Glutamatergic neuron (in vitro differentiated cells): ENCODE measurements around the gene MCM6. TPM values are rescaled to one million over a fixed set of nuclear protein-coding genes. Genes with fewer than 3 reads are reported as not detected.

ENCODE experiments used
- DNase-seq: peaks from one replicate; pipeline ENCODE4 v3.0.0; 2022
- H3K27ac Mint-ChIP-seq: one replicate; pipeline ENCODE4 v1.8.0; 2020; ENCODE audit warnings: mild to moderate bottlenecking, mixed read lengths, inconsistent platforms; ENCODE audit not compliant: unreplicated experiment
- H3K27me3 Mint-ChIP-seq: one replicate; pipeline ENCODE4 v1.8.0; 2020; ENCODE audit warnings: mild to moderate bottlenecking, moderate library complexity, mixed read lengths, inconsistent platforms; ENCODE audit not compliant: unreplicated experiment
- H3K36me3 Mint-ChIP-seq: one replicate; pipeline ENCODE4 v1.8.0; 2020; ENCODE audit warnings: mild to moderate bottlenecking, mixed read lengths, inconsistent platforms; ENCODE audit not compliant: unreplicated experiment
- H3K4me1 Mint-ChIP-seq: one replicate; pipeline ENCODE4 v1.8.0; 2020; ENCODE audit warnings: mild to moderate bottlenecking, low read depth, mixed read lengths, inconsistent platforms; ENCODE audit not compliant: unreplicated experiment
- H3K4me3 Mint-ChIP-seq: one replicate; pipeline ENCODE4 v1.8.0; 2020; ENCODE audit warnings: mild to moderate bottlenecking, mixed read lengths, inconsistent platforms; ENCODE audit not compliant: unreplicated experiment
- H3K9me3 Mint-ChIP-seq: one replicate; pipeline ENCODE4 v1.8.0; 2020; ENCODE audit warnings: mild to moderate bottlenecking, moderate library complexity, mixed read lengths, inconsistent platforms; ENCODE audit not compliant: unreplicated experiment
- CTCF ChIP-seq: fragments of 200-600 bp; sonication (generic); IDR thresholded peaks from one replicate; pipeline ENCODE4 v1.5.0; 2021; ENCODE audit not compliant: partially characterized antibody, unreplicated experiment
- total RNA-seq: library from RNA; stranded (reverse); fragmentation: NEBNext Ultra II Directional; extraction: Animal tissue kit (Norgen Biotek cat#: 25700); gene quantifications from one replicate; pipeline ENCODE4 v1.2.1, GENCODE V29; 2021; ENCODE audit not compliant: unreplicated experiment

MCM6 gene
- total RNA-seq, 1 donor from 2014 or later, result 11.7 TPM

GRCh38 chr2:135832891-135833290 is 43.4 kb downstream of the MCM6 start:
- Mint-ChIP-seq H3K27ac (no peak overlapping the region), H3K4me3 (no peak overlapping the region), H3K9me3 (peaks cover 2% of the 10 kb centered on the region), H3K27me3 (peaks cover 3% of the 10 kb centered on the region), H3K4me1 (peaks cover 13% of the 10 kb centered on the region), H3K36me3 (no peaks in the 10 kb centered on the region)
- no peak for TF ChIP-seq CTCF
- no peak for DNase-seq

GRCh38 chr2:135831180-135831812 is 44.9 kb downstream of the MCM6 start:
- H3K27ac Mint-ChIP-seq, result no peak overlapping the region
- peaks cover 3% of the 10 kb centered on the region for H3K27me3 Mint-ChIP-seq
- TF ChIP-seq CTCF, result no peak
- H3K4me1 Mint-ChIP-seq, result peaks cover 16% of the 10 kb centered on the region
- peaks cover 2% of the 10 kb centered on the region for H3K9me3 Mint-ChIP-seq
- no peaks in the 10 kb centered on the region for H3K36me3 Mint-ChIP-seq
- DNase-seq, result no peak
- H3K4me3 Mint-ChIP-seq, result no peak overlapping the region

- no peak for TF ChIP-seq CTCF
- Mint-ChIP-seq H3K27me3 (peaks cover 3% of the 10 kb centered on the region), H3K4me1 (peaks cover 16% of the 10 kb centered on the region), H3K27ac (no peak overlapping the region), H3K36me3 (no peaks in the 10 kb centered on the region), H3K9me3 (peaks cover 2% of the 10 kb centered on the region), H3K4me3 (peak overlapping the region; percentile 13)
- DNase-seq, result no peak
These were observed 46.7 kb downstream of the MCM6 start for GRCh38 chr2:135829378-135830135.

GRCh38 chr2:135826544-135826943 is 49.7 kb downstream of the MCM6 start:
- Mint-ChIP-seq H3K27me3 (peaks cover 5% of the 10 kb centered on the region), H3K4me1 (peaks cover 16% of the 10 kb centered on the region), H3K27ac (no peak overlapping the region), H3K9me3 (no peaks in the 10 kb centered on the region), H3K4me3 (no peak overlapping the region), H3K36me3 (peaks cover 8% of the 10 kb centered on the region)
- no peak for TF ChIP-seq CTCF
- no peak for DNase-seq
